ENCODE results near the gene PCYT1A. TPM values are rescaled to one million over a fixed set of nuclear protein-coding genes. Genes with fewer than 3 reads are reported as not detected.

PCYT1A gene
- total RNA-seq, 1 experiment from 2014 or later = 63.8 TPM

DNA sequence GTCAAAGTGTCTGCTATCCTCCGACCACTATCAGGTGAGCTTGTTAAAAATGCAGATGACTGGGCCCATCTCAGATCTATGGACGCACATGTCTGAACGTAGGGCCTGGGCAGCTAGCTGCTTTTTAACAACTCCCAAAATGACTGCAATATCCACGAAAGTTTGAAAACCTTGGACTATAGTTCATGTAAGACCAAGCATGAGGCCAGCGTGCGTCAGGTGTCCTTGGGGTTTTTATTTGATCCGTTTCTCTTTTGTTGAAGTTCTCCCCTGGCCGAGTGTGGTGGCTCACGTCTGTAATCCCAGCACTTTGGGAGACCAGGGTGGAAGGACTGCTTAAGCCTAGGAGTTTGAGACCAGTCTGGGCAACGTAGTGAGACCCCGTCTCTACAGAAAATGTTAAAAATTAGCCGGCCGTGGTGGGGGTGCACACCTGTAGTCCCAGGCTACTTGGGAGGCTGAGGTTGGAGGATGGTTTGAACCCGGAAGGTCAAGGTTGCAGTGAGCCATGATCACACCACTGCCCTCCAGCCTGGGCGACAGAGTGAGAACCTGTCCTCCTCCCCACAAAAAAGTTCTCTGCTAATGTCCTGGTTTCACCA, 61.7 kb downstream of the PCYT1A start:
- intact Hi-C loops (cut with micrococcal nuclease) = no loop called here
- TF ChIP-seq, protein P1, sequence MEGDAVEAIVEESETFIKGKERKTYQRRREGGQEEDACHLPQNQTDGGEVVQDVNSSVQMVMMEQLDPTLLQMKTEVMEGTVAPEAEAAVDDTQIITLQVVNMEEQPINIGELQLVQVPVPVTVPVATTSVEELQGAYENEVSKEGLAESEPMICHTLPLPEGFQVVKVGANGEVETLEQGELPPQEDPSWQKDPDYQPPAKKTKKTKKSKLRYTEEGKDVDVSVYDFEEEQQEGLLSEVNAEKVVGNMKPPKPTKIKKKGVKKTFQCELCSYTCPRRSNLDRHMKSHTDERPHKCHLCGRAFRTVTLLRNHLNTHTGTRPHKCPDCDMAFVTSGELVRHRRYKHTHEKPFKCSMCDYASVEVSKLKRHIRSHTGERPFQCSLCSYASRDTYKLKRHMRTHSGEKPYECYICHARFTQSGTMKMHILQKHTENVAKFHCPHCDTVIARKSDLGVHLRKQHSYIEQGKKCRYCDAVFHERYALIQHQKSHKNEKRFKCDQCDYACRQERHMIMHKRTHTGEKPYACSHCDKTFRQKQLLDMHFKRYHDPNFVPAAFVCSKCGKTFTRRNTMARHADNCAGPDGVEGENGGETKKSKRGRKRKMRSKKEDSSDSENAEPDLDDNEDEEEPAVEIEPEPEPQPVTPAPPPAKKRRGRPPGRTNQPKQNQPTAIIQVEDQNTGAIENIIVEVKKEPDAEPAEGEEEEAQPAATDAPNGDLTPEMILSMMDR (conservative IDR thresholded peaks at IDR 0.05; ENCODE audit: low read depth, low read length) = no peak
- TF ChIP-seq EZH2 (IDR thresholded peaks at IDR 0.05; ENCODE audit: low read length, unreplicated experiment) (no peak), EZH2phosphoT487 (IDR thresholded peaks at IDR 0.05; ENCODE audit: borderline replicate concordance, low read length) (no peak)
- no peak overlapping the region for H3K9ac ChIP-seq (ENCODE audit: low read length)
- no peak for ATAC-seq
- no peaks in the 10 kb centered on the region for H3K27me3 ChIP-seq (ENCODE audit: low read length)
- CTCF ChIA-PET = no interaction called here
- no peak overlapping the region for H3K4me3 ChIP-seq (ENCODE audit: low read length)
- no peak overlapping the region for H2AFZ ChIP-seq (ENCODE audit: low read length)
- POLR2A ChIA-PET (ENCODE audit: unreplicated experiment) = no interaction called here
- no peaks in the 10 kb centered on the region for H4K20me1 ChIP-seq (ENCODE audit: low read length)
- H3K9me3 ChIP-seq (ENCODE audit: low read length) = no peaks in the 10 kb centered on the region
- no peak overlapping the region for H3K4me2 ChIP-seq (ENCODE audit: low read length)
- peaks cover 10% of the 10 kb centered on the region for H3K4me1 ChIP-seq (ENCODE audit: insufficient read depth, low read length)
- no peak for DNase-seq
- no peaks in the 10 kb centered on the region for H3K9me2 ChIP-seq (replicated peaks; ENCODE audit: low read length)
- no peaks in the 10 kb centered on the region for H3K79me2 ChIP-seq (ENCODE audit: low read length)
- no TSS peak for BruUV-seq (replicated peaks)
- H3K27ac ChIP-seq (ENCODE audit: low read length) = no peak overlapping the region
- no peaks in the 10 kb centered on the region for H3F3A ChIP-seq (ENCODE audit: low read length, unreplicated experiment)
- no peaks in the 10 kb centered on the region for H3K36me3 ChIP-seq (ENCODE audit: low read depth, low read length)

DNA sequence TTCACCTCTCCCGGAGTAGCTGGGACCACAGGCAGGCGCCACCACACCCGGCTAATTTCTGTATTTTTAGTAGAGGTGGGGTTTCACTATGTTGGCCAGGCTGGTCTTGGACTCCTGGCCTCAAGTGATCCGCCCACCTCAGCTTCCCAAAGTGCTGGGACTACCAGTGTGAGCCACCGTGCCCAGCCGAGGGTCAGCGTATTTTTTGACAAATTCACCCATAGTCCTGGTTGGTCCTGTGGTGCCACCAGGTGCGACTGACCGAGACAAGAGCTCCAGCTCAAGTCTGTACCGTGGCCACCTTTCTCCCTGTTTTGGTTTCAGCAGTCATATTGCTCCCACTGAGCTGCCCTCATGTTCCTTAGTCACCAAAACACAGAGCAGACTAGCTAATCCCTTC, 62.4 kb downstream of the PCYT1A start:
- Histone ChIP-seq H4K20me1 (ENCODE audit: low read length) (no peaks in the 10 kb centered on the region), H3K79me2 (ENCODE audit: low read length) (no peaks in the 10 kb centered on the region), H3K27ac (ENCODE audit: low read length) (no peak overlapping the region), H3K27me3 (ENCODE audit: low read length) (no peaks in the 10 kb centered on the region), H2AFZ (ENCODE audit: low read length) (no peak overlapping the region), H3K4me3 (ENCODE audit: low read length) (no peak overlapping the region), H3K4me1 (ENCODE audit: insufficient read depth, low read length) (peaks cover 10% of the 10 kb centered on the region), H3K9ac (ENCODE audit: low read length) (no peak overlapping the region), H3F3A (ENCODE audit: low read length, unreplicated experiment) (no peaks in the 10 kb centered on the region), H3K9me3 (ENCODE audit: low read length) (no peaks in the 10 kb centered on the region), H3K9me2 (replicated peaks; ENCODE audit: low read length) (no peaks in the 10 kb centered on the region), H3K36me3 (ENCODE audit: low read depth, low read length) (no peaks in the 10 kb centered on the region), H3K4me2 (ENCODE audit: low read length) (no peak overlapping the region)
- no peak for DNase-seq
- ChIA-PET CTCF (no interaction called here), POLR2A (ENCODE audit: unreplicated experiment) (no interaction called here)
- ATAC-seq = no peak
- TF ChIP-seq, protein P1 (conservative IDR thresholded peaks at IDR 0.05; ENCODE audit: low read depth, low read length) = no peak
- TF ChIP-seq EZH2phosphoT487 (IDR thresholded peaks at IDR 0.05; ENCODE audit: borderline replicate concordance, low read length) (no peak), EZH2 (IDR thresholded peaks at IDR 0.05; ENCODE audit: low read length, unreplicated experiment) (no peak)
- intact Hi-C loops (cut with micrococcal nuclease) = no loop called here
- BruUV-seq (replicated peaks) = no TSS peak

DNA sequence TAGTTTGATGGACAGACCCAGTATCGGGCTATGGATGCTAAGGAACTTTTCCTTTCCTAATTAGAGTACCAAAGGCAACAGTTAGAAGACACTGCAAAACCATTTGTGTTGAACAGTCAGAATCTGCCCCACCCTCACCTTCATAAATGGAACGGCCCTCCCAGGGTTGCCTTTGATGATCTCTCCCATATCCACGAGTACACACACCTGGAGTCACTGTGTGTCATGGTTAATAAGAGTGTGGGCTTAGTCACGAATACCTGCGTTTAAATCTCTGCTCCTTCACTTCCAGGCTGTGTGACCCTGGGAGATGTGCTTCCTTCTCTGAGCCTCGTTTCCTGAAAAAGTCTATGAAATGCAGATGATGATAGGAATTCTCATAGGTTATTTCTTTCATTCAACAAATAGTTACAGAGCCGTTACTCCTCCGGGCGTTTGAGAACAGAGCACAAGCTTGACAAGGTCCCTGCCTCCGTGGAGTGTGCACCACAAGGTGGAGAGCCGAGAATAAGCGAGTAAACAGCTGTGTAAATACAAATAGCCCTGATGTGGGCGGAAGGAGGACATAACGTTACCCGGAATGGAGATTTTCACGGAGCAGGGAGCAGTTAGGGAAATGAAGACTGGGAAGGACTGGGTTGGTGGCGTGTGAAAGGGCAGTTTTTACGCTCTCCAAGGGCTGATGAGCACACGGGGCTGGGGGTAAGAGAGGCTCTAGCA, 64.5 kb downstream of the PCYT1A start:
- H3K4me1 ChIP-seq (ENCODE audit: insufficient read depth, low read length) = peaks cover 23% of the 10 kb centered on the region
- no peak overlapping the region for H3K4me3 ChIP-seq (ENCODE audit: low read length)
- no peaks in the 10 kb centered on the region for H3K9me2 ChIP-seq (replicated peaks; ENCODE audit: low read length)
- H2AFZ ChIP-seq (ENCODE audit: low read length) = peak overlapping the region; percentile 66; the same call in 1 of the 2 replicates
- TF ChIP-seq EZH2phosphoT487 (IDR thresholded peaks at IDR 0.05; ENCODE audit: borderline replicate concordance, low read length) = no peak
- TF ChIP-seq EZH2 (IDR thresholded peaks at IDR 0.05; ENCODE audit: low read length, unreplicated experiment) = no peak
- TF ChIP-seq, protein P1 (conservative IDR thresholded peaks at IDR 0.05; ENCODE audit: low read depth, low read length) = no peak
- POLR2A ChIA-PET (ENCODE audit: unreplicated experiment) = no interaction called here
- H3K27me3 ChIP-seq (ENCODE audit: low read length) = no peaks in the 10 kb centered on the region
- peak overlapping the region; percentile 61 for H3K4me2 ChIP-seq (ENCODE audit: low read length)
- H3K27ac ChIP-seq (ENCODE audit: low read length) = no peak overlapping the region
- no peaks in the 10 kb centered on the region for H3K79me2 ChIP-seq (ENCODE audit: low read length)
- no peaks in the 10 kb centered on the region for H3K9me3 ChIP-seq (ENCODE audit: low read length)
- DNase-seq (peak; percentile 68), ATAC-seq (peak; percentile 29)
- no peaks in the 10 kb centered on the region for H3K36me3 ChIP-seq (ENCODE audit: low read depth, low read length)
- BruUV-seq (replicated peaks) = no TSS peak
- no peaks in the 10 kb centered on the region for H4K20me1 ChIP-seq (ENCODE audit: low read length)
- H3K9ac ChIP-seq (ENCODE audit: low read length) = no peak overlapping the region
- intact Hi-C loops (cut with micrococcal nuclease) = no loop called here
- CTCF ChIA-PET = no interaction called here
- H3F3A ChIP-seq (ENCODE audit: low read length, unreplicated experiment) = no peaks in the 10 kb centered on the region
